ENCODE measurements around the gene GPR160.

DNA sequence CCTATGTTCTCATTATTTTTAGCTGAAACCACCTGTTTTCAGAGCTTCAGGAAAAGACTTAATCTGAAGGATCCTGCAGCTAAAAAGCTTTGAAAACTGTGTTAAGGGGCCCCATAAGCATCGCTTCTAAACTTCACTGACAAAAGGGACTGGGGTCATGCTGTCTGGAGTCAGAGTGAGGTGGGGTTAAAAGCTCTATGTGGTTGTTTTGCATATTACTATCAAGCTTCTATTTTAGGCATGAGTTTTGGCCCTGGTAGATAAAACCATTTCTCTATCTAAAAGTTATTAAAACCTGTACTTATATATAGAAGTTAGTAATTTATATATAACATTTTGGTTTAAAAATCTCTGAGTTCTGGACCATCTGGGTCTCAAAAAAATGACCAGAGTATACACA, 45.5 kb downstream of the GPR160 start:
- no peak for TF ChIP-seq POLR2A (IDR thresholded peaks at IDR 0.05)
- TF ChIP-seq, protein P1, sequence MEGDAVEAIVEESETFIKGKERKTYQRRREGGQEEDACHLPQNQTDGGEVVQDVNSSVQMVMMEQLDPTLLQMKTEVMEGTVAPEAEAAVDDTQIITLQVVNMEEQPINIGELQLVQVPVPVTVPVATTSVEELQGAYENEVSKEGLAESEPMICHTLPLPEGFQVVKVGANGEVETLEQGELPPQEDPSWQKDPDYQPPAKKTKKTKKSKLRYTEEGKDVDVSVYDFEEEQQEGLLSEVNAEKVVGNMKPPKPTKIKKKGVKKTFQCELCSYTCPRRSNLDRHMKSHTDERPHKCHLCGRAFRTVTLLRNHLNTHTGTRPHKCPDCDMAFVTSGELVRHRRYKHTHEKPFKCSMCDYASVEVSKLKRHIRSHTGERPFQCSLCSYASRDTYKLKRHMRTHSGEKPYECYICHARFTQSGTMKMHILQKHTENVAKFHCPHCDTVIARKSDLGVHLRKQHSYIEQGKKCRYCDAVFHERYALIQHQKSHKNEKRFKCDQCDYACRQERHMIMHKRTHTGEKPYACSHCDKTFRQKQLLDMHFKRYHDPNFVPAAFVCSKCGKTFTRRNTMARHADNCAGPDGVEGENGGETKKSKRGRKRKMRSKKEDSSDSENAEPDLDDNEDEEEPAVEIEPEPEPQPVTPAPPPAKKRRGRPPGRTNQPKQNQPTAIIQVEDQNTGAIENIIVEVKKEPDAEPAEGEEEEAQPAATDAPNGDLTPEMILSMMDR (IDR thresholded peaks at IDR 0.05), result no peak
- no peak for TF ChIP-seq POLR2AphosphoS5 (IDR thresholded peaks at IDR 0.05)

All from stomach (tissue), 4 donors.